ENCODE measurements around the gene LIN52.
A peak's percentile ranks its signal among the peaks of the same experiment; 100 is the strongest.
"Not testable (repeated sequence)": the region's sequence is repeated elsewhere in the genome, so short reads cannot be mapped to it uniquely, and the experiment has no call there.

LIN52 gene

GRCh38 chr14:74111395-74112216, 26.9 kb downstream of the LIN52 start:
- peak; percentile 90 for DNase-seq

GRCh38 chr14:74125487-74125886, 40.7 kb downstream of the LIN52 start:
- DNase-seq = not testable (repeated sequence)

- DNase-seq = no peak
These were observed 41.7 kb downstream of the LIN52 start for GRCh38 chr14:74126315-74127013.

GRCh38 chr14:74127634-74128033, 42.9 kb downstream of the LIN52 start:
- DNase-seq = no peak

- no peak for DNase-seq
These were observed 49.2 kb downstream of the LIN52 start for GRCh38 chr14:74133833-74134481.

GRCh38 chr14:74134484-74134883, 49.7 kb downstream of the LIN52 start:
- DNase-seq = no peak

- DNase-seq = no peak
These were observed 50.7 kb downstream of the LIN52 start for GRCh38 chr14:74135426-74135825.

- peak; percentile 84 for DNase-seq
These were observed 55.7 kb downstream of the LIN52 start for GRCh38 chr14:74140374-74140850.

- DNase-seq = no peak
These were observed 56.9 kb downstream of the LIN52 start for GRCh38 chr14:74141703-74142102.

GRCh38 chr14:74142523-74142922, 57.8 kb downstream of the LIN52 start:
- DNase-seq = no peak

- no peak for DNase-seq
These were observed 60.0 kb downstream of the LIN52 start for GRCh38 chr14:74144789-74145188.

- DNase-seq = no peak
These were observed 62.8 kb downstream of the LIN52 start for GRCh38 chr14:74147571-74147970.

- no peak for DNase-seq
These were observed 63.9 kb downstream of the LIN52 start for GRCh38 chr14:74148705-74149104.

- no peak for DNase-seq
These were observed 70.5 kb downstream of the LIN52 start for GRCh38 chr14:74155287-74155686.

GRCh38 chr14:74155749-74156148, 71.0 kb downstream of the LIN52 start:
- DNase-seq = no peak

GRCh38 chr14:74160763-74161162, 76.0 kb downstream of the LIN52 start:
- DNase-seq = no peak

GRCh38 chr14:74161526-74162158, 76.9 kb downstream of the LIN52 start:
- DNase-seq = no peak

GRCh38 chr14:74169906-74170305, 85.2 kb downstream of the LIN52 start:
- no peak for DNase-seq

GRCh38 chr14:74176400-74176793, 91.6 kb downstream of the LIN52 start:
- no peak for DNase-seq

- no peak for DNase-seq
These were observed 95.1 kb downstream of the LIN52 start for GRCh38 chr14:74179856-74180255.

GRCh38 chr14:74190927-74191575, 106.3 kb downstream of the LIN52 start:
- DNase-seq = no peak

GRCh38 chr14:74194506-74195274, 109.9 kb downstream of the LIN52 start:
- DNase-seq = no peak

All from NCI-H1694 treated with DMSO at 0.1 percent for 48 hours (cell line).